ENCODE results near the gene TPK1. TPM values are rescaled to one million over a fixed set of nuclear protein-coding genes. Genes with fewer than 3 reads are reported as not detected.
"Not testable (repeated sequence)": the region's sequence is repeated elsewhere in the genome, so short reads cannot be mapped to it uniquely, and the experiment has no call there.

Gene TPK1
- total and polyA plus RNA-seq, 2 of the 13 experiments (the other 11 are each of a cell fraction or from before 2014, with no cell fraction given), result 1.0 to 1.2 TPM

- POLR2A ChIA-PET, result no interaction called here
- Histone ChIP-seq H4K20me1 (ENCODE audit: insufficient read depth, low read length) (no peaks in the 10 kb centered on the region), H3K27ac (ENCODE audit: extremely low read length, insufficient read depth, low read length) (no peak overlapping the region), H3K4me2 (ENCODE audit: low read depth, low read length) (no peak overlapping the region), H3K27me3 (ENCODE audit: control insufficient read depth in 1 of 2, insufficient read depth in 2 of 2, low read length in 2 of 2) (no peaks in the 10 kb centered on the region), H3K9me3 (ENCODE audit: low read length) (no peaks in the 10 kb centered on the region), H3K36me3 (replicated peaks in 1 of 2; ENCODE audit: control insufficient read depth in 1 of 2, insufficient read depth in 2 of 2, low read length in 2 of 2) (no peaks in the 10 kb centered on the region), H3K4me3 (replicated peaks in 1 of 3; ENCODE audit: insufficient read depth in 1 of 3, low read depth in 2 of 3, low read length in 3 of 3) (no peak overlapping the region), H3K4me1 (ENCODE audit: insufficient read depth, low read length) (no peaks in the 10 kb centered on the region), H3K79me2 (ENCODE audit: insufficient read depth, low read length) (no peaks in the 10 kb centered on the region), H3K9ac (ENCODE audit: insufficient read depth, low read depth, low read length) (no peak overlapping the region), H2AFZ (ENCODE audit: low read length) (no peak overlapping the region)
- in situ Hi-C loops (cut with HindIII; ENCODE audit: extremely low pct_ligation_motif_present, low pct_unique_long_range_greater_than_20kb) (no loop called here), intact Hi-C loops (cut with micrococcal nuclease; ENCODE audit: unreplicated experiment) (no loop called here)
- TF ChIP-seq ZNF34 (CRISPR knock-in tag; IDR thresholded peaks at IDR 0.05; ENCODE audit: borderline replicate concordance) (no peak), IRF2 (CRISPR knock-in tag; IDR thresholded peaks at IDR 0.05) (no peak)
- 46% methylated on average over 4 of the region's 4 CpGs for WGBS (ENCODE audit: low lambda C conversion rate)
- CTCF ChIA-PET (ENCODE audit: low intra/inter-chr PET ratio, low total read pairs), result no interaction called here
- DNase-seq (ENCODE audit: low spot score), result no peak
- no peak for FAIRE-seq
- no TSS peak for BruUV-seq (replicated peaks)
- no peak for ATAC-seq
These were observed 55.7 kb downstream of the TPK1 start for GRCh38 chr7:144780071-144780608.

- WGBS (ENCODE audit: low lambda C conversion rate), result 21% methylated on average over 3 of the region's 3 CpGs
- intact Hi-C loops (cut with micrococcal nuclease; ENCODE audit: unreplicated experiment); POLR2A ChIA-PET; ATAC-seq; DNase-seq (ENCODE audit: low spot score); H4K20me1 ChIP-seq (ENCODE audit: insufficient read depth, low read length); CTCF ChIA-PET (ENCODE audit: low intra/inter-chr PET ratio, low total read pairs); BruUV-seq (replicated peaks); in situ Hi-C loops (cut with HindIII; ENCODE audit: extremely low pct_ligation_motif_present, low pct_unique_long_range_greater_than_20kb); H3K36me3 ChIP-seq (replicated peaks in 1 of 2; ENCODE audit: control insufficient read depth in 1 of 2, insufficient read depth in 2 of 2, low read length in 2 of 2); H3K9me3 ChIP-seq (ENCODE audit: low read length); H3K27me3 ChIP-seq (ENCODE audit: control insufficient read depth in 1 of 2, insufficient read depth in 2 of 2, low read length in 2 of 2); H3K4me2 ChIP-seq (ENCODE audit: low read depth, low read length); H3K4me3 ChIP-seq (replicated peaks in 1 of 3; ENCODE audit: insufficient read depth in 1 of 3, low read depth in 2 of 3, low read length in 3 of 3); H3K4me1 ChIP-seq (ENCODE audit: insufficient read depth, low read length); FAIRE-seq; H3K9ac ChIP-seq (ENCODE audit: insufficient read depth, low read depth, low read length); H2AFZ ChIP-seq (ENCODE audit: low read length); H3K79me2 ChIP-seq (ENCODE audit: insufficient read depth, low read length); H3K27ac ChIP-seq (ENCODE audit: extremely low read length, insufficient read depth, low read length): not testable (repeated sequence)
These were observed 58.0 kb downstream of the TPK1 start for GRCh38 chr7:144777889-144778288.

Data from HepG2 (cell line).